ENCODE data around the gene CRTC3.
"Not testable (repeated sequence)": the region's sequence is repeated elsewhere in the genome, so short reads cannot be mapped to it uniquely, and the experiment has no call there.

CRTC3 gene

DNA sequence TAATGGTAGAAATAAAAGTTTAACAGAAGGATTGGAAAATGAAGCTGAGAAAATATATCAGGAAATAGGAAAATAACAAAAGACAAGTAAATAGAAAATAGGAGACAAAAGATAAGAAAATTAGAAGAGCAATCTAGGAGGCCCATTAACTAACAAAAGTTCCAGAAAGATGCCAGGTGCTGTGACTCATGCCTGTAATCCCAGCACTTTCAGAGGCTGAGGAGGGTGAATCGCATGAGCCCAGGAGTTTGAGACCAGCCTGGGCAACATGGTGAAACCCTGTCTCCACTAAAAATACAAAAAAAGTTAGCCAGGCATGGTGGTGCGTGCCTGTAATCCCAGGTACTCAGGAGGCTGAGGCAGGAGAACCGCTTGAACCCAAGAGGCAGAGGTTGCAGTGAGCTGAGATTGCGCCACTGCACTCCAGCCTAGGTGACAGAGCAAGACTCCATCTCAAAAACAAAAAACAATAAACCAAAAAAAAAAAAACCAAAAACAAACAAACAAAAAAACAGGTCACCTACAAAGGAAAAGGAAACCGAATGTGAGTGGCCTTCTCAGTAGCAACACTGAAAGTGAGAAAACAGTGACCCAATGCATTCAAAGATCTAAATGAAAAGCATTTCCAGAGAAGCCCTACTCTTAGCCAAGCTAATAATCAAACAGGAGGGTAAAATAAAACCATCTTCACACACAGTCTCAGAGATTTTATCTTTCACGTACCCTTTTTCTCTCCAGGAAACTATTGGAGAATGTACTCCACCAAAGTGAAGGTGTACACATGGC lies 5.5 kb upstream of the CRTC3 start:
- DNase-seq, result not testable (repeated sequence)

DNA sequence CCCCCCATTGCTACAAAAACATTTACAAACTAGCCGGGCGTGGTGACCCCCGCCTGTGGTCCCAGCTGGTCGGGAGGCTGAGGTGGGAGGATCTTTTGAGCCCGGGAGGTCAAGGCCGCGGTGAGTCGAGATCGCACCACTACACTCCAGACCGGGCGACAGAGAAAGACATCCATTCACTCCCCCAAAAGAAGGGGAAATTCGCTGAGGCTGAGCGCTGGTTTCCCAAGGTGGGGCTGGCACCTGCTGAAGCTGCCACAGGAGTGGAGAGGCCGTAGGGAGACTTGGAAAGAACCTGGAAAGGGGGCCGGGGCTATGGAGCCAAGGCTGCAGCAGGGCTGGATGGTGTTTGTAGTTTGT lies 732 bp upstream of the CRTC3 start:
- no peak for DNase-seq

DNA sequence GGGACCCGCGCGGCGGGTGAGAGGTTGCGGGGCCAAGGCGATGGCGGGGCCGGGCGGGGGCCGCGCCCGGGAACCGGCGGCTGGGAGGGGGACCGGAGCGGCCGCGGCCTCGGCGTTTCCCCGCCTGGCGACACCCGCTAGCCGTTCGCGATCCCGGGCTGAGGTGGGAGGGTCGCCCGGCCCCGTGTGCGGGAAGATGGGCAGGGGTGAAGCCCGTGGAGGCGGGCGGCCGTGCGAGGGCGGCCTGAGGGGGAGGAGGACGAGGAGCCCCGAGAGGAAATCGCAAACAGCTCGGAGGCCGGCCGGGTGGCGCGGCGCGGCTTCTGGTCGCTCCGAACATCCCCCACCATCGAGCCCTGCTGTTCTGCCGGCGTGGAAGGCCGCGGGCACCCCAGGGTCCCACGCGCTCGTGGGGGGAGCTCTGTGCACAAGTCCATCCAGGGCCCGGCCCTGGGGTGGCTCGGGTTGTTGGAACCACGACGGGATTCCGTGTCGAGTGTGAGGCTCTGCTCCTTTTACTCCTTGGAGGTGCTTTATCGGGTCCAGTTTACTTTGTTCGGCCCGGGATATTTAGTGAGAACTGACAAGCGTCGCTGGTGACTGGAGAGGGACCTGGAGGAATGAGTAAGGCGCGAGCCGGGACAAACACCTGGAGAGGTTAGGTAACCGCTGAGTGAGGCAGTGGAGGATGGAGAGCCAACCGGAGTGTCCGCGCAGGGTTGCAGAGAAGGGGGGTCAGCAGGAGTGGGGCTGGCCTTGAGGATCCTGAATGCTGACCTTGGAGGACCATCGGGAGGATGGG lies 728 bp downstream of the CRTC3 start:
- no peak for DNase-seq

DNA sequence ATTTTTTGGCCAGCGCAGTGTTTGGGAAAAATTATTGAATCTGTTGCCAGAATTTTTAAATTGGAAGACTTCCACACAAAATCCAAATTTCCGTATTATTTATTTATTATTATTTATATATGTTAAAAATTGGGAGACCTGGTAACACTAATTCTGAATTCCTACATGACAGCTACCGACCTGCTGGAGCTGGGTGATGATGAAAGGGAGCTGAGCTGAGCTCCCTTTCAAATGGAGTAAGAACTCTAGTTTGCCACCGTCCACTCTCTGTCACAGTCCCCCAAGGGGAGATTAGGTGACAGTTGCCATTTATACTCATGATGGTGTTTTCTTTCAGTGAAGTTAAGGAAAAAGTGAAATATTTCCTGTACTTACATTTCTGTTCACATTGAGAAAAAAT lies 1.4 kb downstream of the CRTC3 start:
- DNase-seq, result no peak

DNA sequence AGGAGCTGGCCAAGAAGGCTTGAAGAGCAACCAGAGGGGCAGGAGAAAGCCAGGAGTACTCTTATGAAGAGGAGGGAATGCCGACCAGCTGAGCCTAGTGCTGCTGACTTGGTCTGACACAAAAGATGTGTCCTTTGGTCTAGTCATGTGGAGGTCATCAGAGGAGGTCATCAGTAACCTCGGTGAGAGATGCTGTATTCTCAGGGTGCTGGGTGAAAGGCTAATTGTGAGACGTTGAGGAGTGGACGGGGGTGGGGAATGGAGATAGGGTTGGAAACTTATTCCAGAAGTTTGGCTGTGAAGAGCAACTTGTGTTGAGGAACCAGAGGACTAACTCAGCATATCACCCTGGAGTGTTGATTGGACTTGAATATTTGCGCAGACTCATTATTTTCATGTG lies 5.5 kb downstream of the CRTC3 start:
- DNase-seq, result no peak

DNA sequence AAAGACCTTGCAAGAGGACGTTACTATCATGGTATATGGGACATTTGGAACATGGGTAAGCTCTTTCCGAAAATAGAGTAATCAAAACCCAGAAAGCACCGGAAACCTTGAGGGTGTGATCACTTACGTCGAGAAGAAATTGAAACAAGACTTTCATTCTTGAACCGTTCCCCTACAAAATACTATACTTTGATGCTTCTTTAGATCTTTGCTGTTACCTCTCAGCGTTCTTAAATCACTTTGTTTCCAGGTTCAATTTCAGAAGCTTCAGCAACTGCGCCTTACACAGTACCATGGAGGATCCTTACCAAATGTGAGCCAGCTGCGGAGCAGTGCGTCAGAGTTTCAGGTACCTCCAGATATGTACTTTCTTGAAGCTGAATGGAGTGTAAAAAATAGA lies 10.1 kb downstream of the CRTC3 start:
- DNase-seq, result no peak

DNA sequence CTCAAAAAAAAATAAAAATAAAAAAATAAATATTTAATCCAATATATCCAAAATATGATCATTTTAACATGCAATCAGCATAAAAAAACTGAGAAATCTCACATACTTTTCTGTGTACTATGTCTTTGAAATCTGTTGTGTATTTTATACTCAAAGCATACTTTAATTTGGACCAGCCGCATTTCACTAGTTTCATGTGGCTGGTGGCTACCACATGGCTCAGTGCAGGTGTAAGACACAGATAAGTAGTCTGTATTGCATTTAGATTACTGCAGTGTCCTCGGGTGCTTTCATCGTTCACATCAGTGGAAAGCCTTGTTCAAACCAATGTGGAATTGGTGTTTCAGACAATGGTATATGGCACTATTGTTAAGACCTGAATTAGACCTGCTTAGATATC lies 11.0 kb downstream of the CRTC3 start:
- DNase-seq, result no peak

DNA sequence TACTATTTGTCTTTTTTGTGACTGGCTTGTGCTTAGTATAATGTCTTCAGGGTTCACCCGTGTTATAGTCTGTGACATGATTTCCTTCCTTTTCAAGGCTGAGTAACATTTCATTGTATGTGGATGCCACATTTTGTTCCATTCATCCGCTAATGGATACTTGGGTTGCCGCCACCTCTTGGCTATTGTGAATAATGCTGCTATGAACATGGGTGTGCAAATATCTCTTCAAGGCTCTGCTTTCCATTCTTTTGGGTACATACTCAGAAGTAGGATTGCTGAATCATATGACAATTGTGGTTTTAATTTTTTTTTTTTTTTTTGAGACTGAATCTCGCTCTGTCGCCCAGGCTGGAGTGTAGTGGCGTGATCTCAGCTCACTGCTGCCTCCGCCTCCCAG lies 15.4 kb downstream of the CRTC3 start:
- DNase-seq, result no peak

DNA sequence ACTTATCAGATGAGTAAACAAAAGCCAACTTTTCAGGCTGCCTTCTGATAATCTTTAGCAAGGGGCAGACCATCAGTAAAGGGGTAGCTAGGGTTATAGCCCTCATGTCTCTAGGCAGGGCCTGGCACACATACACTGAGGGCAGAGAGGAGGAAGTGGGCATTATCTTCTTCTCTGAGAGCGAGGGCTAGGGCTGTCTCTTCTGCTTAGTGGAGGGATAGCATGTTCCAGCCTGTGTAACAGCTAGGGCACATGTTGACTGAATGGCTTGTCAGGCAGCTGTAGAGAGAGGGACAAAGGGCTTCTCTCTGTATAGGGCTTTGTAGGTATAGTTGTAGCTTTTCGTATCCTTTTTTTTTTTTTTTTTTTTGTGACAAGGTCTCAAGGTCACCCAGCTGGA lies 17.8 kb downstream of the CRTC3 start:
- DNase-seq, result no peak

DNA sequence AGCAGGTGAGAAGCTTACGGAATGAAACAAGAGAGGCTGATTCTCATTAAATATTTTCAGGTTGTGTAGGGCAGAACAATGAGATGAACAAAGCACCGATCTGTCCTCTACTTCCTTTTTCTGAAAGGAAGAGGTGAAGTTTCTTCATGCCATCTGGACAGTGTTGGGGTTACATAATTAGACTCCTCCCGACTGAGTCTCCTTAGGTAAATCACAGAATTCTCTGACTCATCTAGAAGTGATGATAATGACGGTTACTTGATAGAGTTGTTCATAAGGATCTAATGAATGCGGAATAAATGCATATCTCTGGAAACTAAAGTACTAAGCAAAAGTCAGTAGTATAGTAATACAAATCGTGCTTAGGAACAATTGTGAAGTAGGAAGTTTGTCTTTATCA lies 21.2 kb downstream of the CRTC3 start:
- DNase-seq, result no peak

DNA sequence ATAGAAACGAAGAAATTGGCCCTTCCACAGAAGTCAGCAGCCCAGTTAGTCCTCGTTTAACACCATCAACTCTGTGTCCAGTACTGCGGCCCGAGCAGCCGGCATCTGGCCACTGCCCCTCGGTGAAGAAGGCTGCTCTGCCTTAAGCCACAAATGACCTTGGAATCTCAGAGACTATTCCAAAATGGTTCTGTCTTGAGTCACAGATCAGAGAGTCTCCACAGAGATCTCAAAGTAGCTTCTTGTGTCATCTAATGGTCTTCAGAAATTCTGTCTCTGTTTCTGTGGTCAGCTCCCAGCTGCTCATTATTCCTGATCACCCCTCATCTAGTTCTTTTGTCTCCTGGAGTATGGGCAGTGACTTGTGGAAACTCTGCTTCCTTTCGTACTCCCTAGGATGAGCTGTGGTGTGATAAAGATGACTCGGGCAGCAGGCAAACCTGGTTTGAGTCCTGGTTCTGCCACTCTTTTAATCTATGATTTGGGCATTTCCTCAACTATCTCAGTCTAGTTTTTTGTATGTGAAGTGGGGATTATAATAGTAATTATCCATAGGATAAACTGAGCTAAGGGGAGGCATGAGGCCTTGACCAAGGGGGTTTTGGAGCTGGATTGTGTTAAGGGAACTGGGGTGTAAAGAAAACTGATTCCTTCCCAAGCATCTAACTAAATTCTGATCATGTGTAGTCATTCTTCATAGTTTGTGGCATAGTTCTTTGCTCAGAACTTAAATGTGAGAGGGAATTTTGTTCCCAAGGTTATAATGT lies 22.6 kb downstream of the CRTC3 start:
- no peak for DNase-seq

DNA sequence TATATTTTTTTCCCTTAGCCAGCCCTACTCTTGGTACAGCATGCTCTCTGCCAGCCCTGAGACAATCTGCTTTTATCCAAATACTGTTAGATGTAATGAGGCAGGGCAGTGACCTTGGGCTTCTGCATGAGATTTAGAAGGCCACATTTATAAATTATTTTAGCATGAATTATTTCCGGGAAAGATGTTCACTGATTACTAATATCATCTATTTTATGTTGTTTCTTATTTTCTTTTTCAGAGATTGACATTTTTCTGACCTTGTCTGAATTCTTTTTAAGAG lies 23.1 kb downstream of the CRTC3 start:
- no peak for DNase-seq

DNA sequence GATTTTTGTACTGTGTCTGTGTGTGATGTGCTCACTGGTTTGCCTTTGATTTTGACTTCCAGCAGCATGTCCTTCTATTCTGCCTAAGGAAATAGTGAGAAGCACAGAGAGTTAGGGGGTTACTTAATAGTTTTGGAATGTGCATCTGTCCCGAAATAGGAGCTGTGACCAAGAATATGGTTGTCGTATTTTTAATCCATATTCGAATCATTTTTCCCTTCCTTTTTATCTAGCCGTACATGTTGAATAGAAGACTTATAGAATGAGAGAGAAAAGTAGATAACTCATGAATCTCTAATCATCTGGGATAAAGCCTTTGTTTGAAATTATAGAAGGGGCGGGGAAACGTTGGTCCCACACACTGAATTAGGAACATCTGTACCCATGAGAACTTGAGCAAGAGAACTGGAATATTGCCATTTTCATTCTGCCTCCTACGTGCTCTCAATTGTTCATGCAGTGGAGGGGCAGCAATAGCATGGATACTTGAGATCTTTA lies 23.6 kb downstream of the CRTC3 start:
- no peak for DNase-seq

DNA sequence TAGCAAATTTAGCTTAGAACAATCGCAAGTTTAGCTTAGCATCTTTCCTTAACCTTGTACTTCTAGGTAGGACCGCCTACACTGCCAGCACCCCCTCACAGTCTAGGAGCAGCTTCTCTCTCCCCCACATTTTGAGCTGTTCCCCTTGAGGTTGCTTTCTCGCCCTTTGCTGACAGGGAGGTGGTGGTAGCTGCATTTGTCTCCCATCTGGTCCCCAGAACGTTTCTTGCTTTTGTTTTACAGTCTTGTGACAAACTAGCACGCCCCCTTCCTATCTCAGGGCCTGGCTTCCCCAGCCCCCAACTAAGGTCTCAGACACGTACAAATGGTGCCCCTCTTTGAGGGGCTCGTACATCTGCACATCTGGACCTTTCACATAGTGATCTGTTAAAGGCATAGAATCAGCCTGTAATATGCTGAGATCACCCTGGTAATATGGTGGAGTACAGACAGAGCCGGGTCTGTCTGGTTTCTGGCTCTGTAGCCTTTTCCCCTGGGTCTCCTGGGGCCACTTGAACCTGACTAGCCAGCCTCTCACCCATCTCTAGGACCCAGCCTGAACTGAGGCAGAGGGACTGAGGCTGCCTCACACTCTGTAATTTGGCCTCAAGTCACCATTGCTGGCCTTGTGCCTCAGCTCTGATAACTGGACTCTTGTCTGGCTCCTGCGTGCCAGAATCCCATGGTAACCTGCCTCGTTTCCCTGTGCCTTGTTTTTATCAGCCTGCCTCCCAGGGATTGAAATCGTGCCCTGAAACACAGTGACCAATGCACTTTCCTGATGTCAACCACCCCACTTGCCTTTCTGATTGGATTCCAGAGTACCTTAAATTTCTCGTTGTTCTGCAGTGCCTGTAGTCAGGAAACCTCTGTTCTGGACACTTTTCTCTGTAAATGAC lies 27.7 kb downstream of the CRTC3 start:
- DNase-seq, result no peak

DNA sequence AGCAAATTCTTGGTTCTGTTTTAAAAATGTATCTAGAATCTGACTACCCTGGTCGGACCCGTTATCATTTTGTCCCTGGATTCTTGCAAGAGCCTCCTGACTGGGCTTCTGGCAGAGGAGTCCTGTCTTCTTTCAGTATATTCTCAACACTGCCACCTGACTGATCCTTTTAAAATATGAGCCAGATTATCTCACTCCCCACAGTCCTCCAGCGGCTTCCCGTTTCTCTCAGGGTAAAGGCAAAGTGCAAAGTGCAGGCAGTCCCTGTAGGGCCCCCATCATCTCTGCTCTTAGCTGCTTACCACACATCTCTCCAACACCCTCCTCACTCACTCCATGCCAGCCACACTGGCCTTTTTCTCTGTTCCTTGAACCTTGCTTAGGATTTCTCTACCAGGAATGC lies 28.4 kb downstream of the CRTC3 start:
- DNase-seq, result no peak

DNA sequence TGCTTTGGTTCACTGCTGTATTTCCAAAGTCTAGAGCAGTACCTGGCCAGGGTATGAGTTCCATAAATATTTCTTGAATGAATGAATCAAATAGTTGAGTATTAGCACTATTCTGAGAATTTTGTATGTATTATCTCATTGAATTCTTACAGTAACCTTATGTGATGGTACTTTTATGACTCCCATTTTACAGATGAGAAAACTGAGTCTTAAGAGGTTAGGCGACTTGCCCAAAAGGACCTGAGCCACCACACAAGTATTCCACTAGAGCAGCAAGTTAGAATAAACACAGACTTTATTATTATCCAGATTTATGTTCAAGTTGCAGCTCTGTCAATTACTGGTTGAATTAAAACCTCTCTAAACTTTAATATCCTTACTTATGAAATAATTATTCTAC lies 29.4 kb downstream of the CRTC3 start:
- no peak for DNase-seq

DNA sequence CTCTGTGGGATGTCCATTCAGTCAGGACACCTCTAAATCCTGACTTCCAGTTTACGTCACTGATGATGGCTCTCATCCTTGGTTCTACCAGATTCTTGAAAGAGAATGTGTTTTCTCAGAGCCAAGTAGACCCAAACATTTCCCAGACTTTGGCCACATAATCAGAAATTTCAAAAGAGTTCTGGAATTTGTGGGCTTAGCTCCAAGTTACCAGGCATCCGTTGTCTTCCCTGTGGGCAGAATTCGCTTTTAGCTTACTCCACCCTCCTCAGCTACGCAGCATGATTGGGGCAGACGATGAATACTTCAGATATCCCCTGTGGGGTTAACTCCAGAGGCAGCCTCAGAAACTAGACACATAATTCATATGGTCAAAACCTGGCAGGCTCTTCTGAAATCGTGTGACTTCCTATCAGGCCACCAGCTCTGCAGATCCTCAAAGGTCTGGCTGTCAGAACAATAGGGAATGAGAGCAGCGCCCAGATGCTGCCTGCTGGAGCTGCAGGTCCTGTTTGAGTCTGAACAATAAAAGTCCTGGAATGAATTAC lies 30.6 kb downstream of the CRTC3 start:
- no peak for DNase-seq

DNA sequence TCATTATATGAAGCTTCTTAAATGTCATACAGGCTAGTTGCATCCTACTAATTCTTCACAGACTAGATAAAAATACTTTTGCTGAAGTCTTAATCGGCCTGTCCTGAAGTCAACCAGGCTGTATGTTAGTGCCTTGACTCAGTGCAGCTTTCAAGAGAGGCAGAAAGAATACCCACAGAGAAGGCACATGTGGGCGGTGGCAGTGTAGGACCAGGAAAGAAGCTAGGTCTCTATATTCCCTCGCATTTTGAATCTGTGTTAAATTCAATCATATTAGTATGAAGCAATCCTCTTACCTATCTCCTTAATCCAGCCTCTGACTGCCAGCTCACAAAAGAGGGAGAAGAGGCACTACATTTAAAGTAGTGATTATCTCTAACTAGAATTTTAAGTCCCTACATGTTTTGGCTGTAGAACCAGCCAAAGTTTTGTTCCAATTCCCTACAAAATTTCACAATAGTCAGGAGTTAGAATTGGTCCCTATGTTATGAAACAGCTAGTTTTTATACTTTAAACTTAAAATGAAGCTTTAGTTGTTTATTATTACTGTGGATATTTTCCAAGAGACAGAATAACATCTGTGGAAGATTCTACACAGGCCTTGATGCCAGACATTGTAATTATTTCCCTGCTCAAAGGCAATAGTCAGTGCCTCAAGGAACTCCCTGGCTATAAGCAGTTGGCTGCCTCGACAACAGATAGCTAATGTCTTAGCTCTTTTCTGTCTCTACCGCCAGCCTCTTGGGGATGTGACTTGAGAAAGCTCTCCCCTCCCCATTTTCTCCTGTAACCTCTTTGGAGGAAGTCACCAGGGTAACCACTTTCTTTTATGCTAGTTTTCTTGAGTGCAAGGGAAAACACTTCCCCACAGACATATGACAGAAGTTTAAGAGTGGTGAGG lies 31.9 kb downstream of the CRTC3 start:
- DNase-seq, result no peak

DNA sequence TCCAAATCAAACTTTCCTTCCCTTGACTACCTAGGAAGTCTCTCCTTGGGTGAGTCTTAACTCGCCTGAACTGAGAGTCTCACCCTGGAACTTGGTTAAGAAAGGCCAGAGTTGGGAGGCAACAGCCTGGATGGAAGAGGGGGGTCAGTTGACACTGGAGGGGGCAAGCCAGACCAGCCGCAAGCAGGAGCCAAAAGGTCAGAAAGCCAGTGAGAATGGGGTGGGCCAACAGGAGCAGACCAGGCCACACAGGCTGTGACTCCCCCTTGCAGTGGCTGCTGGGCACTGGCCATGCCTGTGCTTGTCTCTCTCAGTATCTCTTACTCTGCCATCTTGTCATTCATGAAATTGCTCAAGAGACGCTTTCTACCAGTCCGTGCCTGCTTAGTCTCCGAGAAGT lies 32.9 kb downstream of the CRTC3 start:
- DNase-seq, result no peak

DNA sequence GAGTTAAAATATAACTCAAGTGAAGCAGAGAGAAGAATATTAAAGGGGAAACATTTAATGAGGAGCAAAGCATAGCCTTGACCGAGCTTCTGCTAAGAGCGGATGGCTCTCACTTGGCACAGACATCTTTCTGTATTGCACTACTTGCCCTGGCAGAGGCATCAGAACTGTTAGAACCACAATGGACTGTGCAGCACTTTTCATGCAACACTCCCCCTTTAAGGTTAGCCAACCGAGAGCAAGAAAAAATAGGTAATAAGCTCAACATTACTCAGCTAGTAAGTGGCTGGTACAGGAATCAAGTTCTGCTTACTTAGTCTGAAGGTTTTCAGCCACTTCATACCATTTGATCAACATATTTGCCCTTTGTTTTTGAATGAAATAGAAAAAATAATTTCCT lies 33.7 kb downstream of the CRTC3 start:
- DNase-seq, result no peak

DNA sequence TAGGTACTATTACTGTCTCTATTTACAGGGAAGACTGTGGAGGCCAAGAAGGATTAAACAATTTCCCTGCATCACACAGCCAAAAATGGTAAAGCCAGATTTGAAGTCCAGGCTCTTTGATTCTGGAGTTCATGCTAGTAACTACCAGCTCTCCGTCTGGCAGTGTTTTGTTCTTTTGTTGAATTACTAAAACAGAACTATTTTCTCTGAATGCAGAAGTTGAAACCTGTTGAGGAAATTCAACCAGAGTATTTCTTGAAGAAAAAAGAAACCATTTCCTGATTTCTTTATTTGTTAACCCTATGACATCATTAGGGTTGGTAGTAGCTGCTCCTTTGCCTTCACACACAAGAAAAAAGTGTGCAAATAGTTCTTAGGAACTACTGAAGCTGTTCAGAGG lies 34.3 kb downstream of the CRTC3 start:
- no peak for DNase-seq

DNA sequence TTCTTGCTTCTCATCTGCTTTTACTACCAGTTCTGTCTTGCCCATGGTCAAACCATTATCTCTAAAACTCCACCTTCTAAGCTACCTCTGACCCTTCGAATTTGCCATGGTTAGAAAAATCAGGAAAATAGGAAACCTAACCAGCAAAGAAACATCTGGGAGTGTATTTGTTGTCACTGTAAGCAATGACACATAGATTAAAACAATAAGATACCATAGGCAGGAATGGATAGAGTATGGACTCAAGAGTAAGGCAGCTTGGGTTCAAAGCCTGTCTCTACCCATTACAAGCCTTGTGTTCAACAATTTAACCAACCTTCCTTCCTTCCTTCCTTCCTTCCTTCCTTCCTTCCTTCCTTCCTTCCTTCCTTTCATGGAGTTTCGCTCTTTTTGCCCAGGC lies 34.9 kb downstream of the CRTC3 start:
- DNase-seq, result no peak

Data from NCI-H524 treated with DMSO at 0.1 percent for 48 hours (cell line).